Measurements from ENCODE around the gene SREK1IP1. TPM values are rescaled to one million over a fixed set of nuclear protein-coding genes. Genes with fewer than 3 reads are reported as not detected.

The SREK1IP1 gene
- total RNA-seq = 18.8 and 22.8 TPM in 2 replicates

GRCh38 chr5:64768358-64769312, at the start of gene SREK1IP1, which contains the start of gene CWC27:
SREK1IP1 (minus strand) TSS chr5:64768691; CDS start chr5:64768517, 174 bp downstream.
CWC27 (plus strand) TSS chr5:64768930; CDS start chr5:64769147, 217 bp downstream.

DNA sequence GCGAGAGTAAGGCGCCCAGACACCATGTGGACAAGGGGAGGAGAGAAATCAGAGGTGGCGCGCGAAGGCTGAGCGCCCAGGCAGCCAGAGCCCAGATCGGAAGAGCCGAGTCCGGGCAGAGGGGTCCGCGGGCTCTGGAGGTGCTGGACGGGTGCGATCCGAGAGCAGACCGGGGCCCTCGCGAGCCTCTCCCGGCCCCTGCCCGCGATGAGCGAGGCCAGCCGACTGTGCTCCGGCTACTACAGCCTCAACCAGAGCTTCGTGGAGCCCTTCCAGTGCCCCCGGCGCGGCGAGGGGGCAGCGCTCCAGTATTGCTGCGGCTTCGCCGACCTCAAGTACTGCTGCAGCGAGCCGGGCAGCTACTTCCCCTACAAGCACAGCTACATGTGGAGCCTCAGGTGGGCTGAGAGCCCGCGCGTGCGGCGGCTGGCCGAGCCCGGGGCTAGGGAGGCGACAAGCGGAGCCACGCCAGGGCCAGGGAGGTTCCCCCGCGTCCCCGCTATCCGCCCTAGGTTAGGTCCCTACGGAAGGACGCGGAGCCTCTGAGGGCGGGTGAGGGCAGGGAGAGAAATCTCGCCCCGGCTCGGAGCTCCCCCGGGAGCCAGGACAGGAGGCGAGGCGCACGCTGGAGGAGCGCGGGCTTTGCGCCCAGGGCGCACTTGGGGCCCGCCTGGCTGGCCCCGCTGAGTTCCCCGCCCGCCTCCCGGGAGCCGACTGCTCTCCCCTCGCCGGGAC, 77.9 kb downstream of the SREK1IP1 start, which contains the start of gene SHISAL2B:
SHISAL2B (plus strand) TSS at position 87 of the 735 bp plus-strand sequence; CDS start at position 208, 121 bp downstream.

Other genes with a start within 250 kb of the SREK1IP1 start
- gene SHISAL2B, start 78.2 kb downstream of the SREK1IP1 start, total RNA-seq = not detected in 2 replicates
- gene CWC27, start 239 bp upstream of the SREK1IP1 start, total RNA-seq = 12.3 and 13.6 TPM in 2 replicates